NOMO-1 (cell line): ENCODE data around the gene STPG2.

Experiments
- DNase-seq, 2 experiments: peaks; one replicate each; lab custom pipeline; 2025; ENCODE audit not compliant: unreplicated experiment in 2 of 2; lab: John Stamatoyannopoulos, UW

STPG2 gene

GRCh38 chr4:97845758-97846157 is 297.5 kb downstream of the STPG2 start:
- DNase-seq: no peak

GRCh38 chr4:97841512-97841911 is 301.8 kb downstream of the STPG2 start:
- no peak for DNase-seq

- no peak for DNase-seq
Observed at GRCh38 chr4:97836662-97837061, 306.6 kb downstream of the STPG2 start.

GRCh38 chr4:97828646-97829045 is 314.6 kb downstream of the STPG2 start:
- no peak for DNase-seq

- no peak for DNase-seq
Observed at GRCh38 chr4:97819294-97819693, 324.0 kb downstream of the STPG2 start.

- DNase-seq: no peak
Observed at GRCh38 chr4:97812768-97813167, 330.5 kb downstream of the STPG2 start.

- no peak for DNase-seq
Observed at GRCh38 chr4:97786306-97786920, 356.9 kb downstream of the STPG2 start.

- DNase-seq: no peak
Observed at GRCh38 chr4:97778174-97778573, 365.1 kb downstream of the STPG2 start.

GRCh38 chr4:97774347-97774989 is 368.8 kb downstream of the STPG2 start:
- DNase-seq: no peak

- no peak for DNase-seq
Observed at GRCh38 chr4:97770222-97770621, 373.1 kb downstream of the STPG2 start.

GRCh38 chr4:97762115-97762512 is 381.2 kb downstream of the STPG2 start:
- no peak for DNase-seq

- no peak for DNase-seq
Observed at GRCh38 chr4:97761445-97762114, 381.7 kb downstream of the STPG2 start.

- DNase-seq: peak in 1 of 2 experiments; percentile 31
Observed at GRCh38 chr4:97759785-97760184, 383.5 kb downstream of the STPG2 start.

GRCh38 chr4:97752599-97752998 is 390.7 kb downstream of the STPG2 start:
- DNase-seq: no peak

- no peak for DNase-seq
Observed at GRCh38 chr4:97747945-97748344, 395.3 kb downstream of the STPG2 start.

- no peak for DNase-seq
Observed at GRCh38 chr4:97720869-97721432, 422.3 kb downstream of the STPG2 start.

GRCh38 chr4:97691111-97691605 is 452.1 kb downstream of the STPG2 start:
- no peak for DNase-seq

GRCh38 chr4:97670703-97671269 is 472.5 kb downstream of the STPG2 start:
- DNase-seq: no peak

- no peak for DNase-seq
Observed at GRCh38 chr4:97665553-97665952, 477.7 kb downstream of the STPG2 start.

- no peak for DNase-seq
Observed at GRCh38 chr4:97664741-97665140, 478.5 kb downstream of the STPG2 start.

- DNase-seq: no peak
Observed at GRCh38 chr4:97662133-97662532, 481.1 kb downstream of the STPG2 start.
